CD14-positive monocyte (primary cell): ENCODE data around the gene CHRDL2. TPM values are rescaled to one million over a fixed set of nuclear protein-coding genes. Genes with fewer than 3 reads are reported as not detected.

ENCODE experiments used
- DNase-seq, 3 donors: peaks; one replicate each; pipeline ENCODE4 v3.0.0-alpha.2; 2011 to 2022
- H2AFZ ChIP-seq: 2 replicates; pipeline ENCODE4 v1.6.0; 2012; ENCODE audit warnings: mild to moderate bottlenecking, low read depth, low read length, inconsistent platforms; ENCODE audit not compliant: insufficient read depth, poor library complexity, severe bottlenecking
- H3K27ac ChIP-seq, 2 donors: 1 replicate in 1 of 2; 2 replicates in 1 of 2; pipeline ENCODE4 v1.5.1; 2012 to 2013; ENCODE audit warnings: low read length in 2 of 2, control low read depth in 1 of 2, inconsistent platforms in 1 of 2, low read depth in 1 of 2, mild to moderate bottlenecking in 1 of 2
- H3K27me3 ChIP-seq, 2 donors: one replicate each; pipeline versions ENCODE4 v1.6.0 to v1.6.1; 2011 to 2013; ENCODE audit warnings: low read length in 2 of 2; ENCODE audit not compliant: control insufficient read depth in 2 of 2, insufficient read depth in 2 of 2
- H3K36me3 ChIP-seq, 2 donors: replicated peaks in 1 of 2; 1 replicate in 1 of 2; 2 replicates in 1 of 2; pipeline versions ENCODE4 v1.5.1 to v1.6.1; 2012 to 2013; ENCODE audit warnings: low read length in 2 of 2, control low read depth in 1 of 2, inconsistent platforms in 1 of 2, mild to moderate bottlenecking in 1 of 2; ENCODE audit not compliant: insufficient read depth in 2 of 2, control insufficient read depth in 1 of 2
- H3K4me1 ChIP-seq, 2 donors: 1 replicate in 1 of 2; 2 replicates in 1 of 2; pipeline versions ENCODE4 v1.5.1 to v1.6.1; 2012 to 2013; ENCODE audit warnings: low read length in 2 of 2, control low read depth in 1 of 2, inconsistent platforms in 1 of 2, mild to moderate bottlenecking in 1 of 2, moderate library complexity in 1 of 2; ENCODE audit not compliant: insufficient read depth in 2 of 2, control insufficient read depth in 1 of 2
- H3K4me2 ChIP-seq: replicated peaks from 2 replicates; pipeline ENCODE3; 2012; ENCODE audit warnings: low read length, moderate library complexity, mild to moderate bottlenecking; ENCODE audit not compliant: poor library complexity, severe bottlenecking; ENCODE audit errors: extremely low read depth
- H3K4me3 ChIP-seq, 3 experiments: fragments of 200-600 bp in 1 of 3; sonication (generic) in 1 of 3; replicated peaks in 1 of 3; 1 replicate in 2 of 3; 2 replicates in 1 of 3; pipeline ENCODE4 v1.5.1; 2011 to 2013; ENCODE audit warnings: low read length in 3 of 3, mild to moderate bottlenecking in 3 of 3, control low read depth in 2 of 3, low read depth in 2 of 3, inconsistent platforms in 1 of 3, moderate library complexity in 1 of 3
- H3K79me2 ChIP-seq: 2 replicates; pipeline ENCODE4 v1.6.0; 2012; ENCODE audit warnings: mild to moderate bottlenecking, control low read depth, inconsistent platforms, low read length, moderate library complexity; ENCODE audit not compliant: insufficient read depth
- H3K9ac ChIP-seq: 2 replicates; pipeline ENCODE4 v1.6.0; 2017; ENCODE audit warnings: low read length, mild to moderate bottlenecking; ENCODE audit not compliant: insufficient read depth, poor library complexity, severe bottlenecking
- H3K9me3 ChIP-seq, 2 donors: replicated peaks in 1 of 2; 1 replicate in 1 of 2; 2 replicates in 1 of 2; pipeline versions ENCODE4 v1.5.1 to v1.6.1; 2012 to 2013; ENCODE audit warnings: low read length in 2 of 2, control low read depth in 1 of 2; ENCODE audit not compliant: control insufficient read depth in 1 of 2, insufficient read depth in 1 of 2
- H4K20me1 ChIP-seq: 2 replicates; pipeline ENCODE4 v1.6.0; 2012; ENCODE audit warnings: mild to moderate bottlenecking, low read length, control low read depth, moderate library complexity; ENCODE audit not compliant: insufficient read depth
- H3K27ac Mint-ChIP-seq, 7 donors: one replicate each; pipeline ENCODE4 v1.8.0; 2020; ENCODE audit warnings: mild to moderate bottlenecking in 7 of 7, mixed read lengths in 7 of 7, moderate library complexity in 6 of 7, inconsistent platforms in 2 of 7
- H3K27me3 Mint-ChIP-seq, 3 donors: one replicate each; pipeline ENCODE4 v1.8.0; 2021 to 2022; ENCODE audit warnings: low read depth in 3 of 3, mild to moderate bottlenecking in 3 of 3, mixed read lengths in 3 of 3, moderate library complexity in 3 of 3, inconsistent platforms in 1 of 3
- H3K36me3 Mint-ChIP-seq, 2 donors: one replicate each; pipeline ENCODE4 v1.8.0; 2020; ENCODE audit warnings: mixed read lengths in 2 of 2, inconsistent platforms in 1 of 2, mild to moderate bottlenecking in 1 of 2
- H3K4me1 Mint-ChIP-seq: one replicate; pipeline ENCODE4 v1.8.0; 2020; ENCODE audit warnings: mild to moderate bottlenecking, mixed read lengths
- H3K4me3 Mint-ChIP-seq, 2 donors: one replicate each; pipeline ENCODE4 v1.8.0; 2020; ENCODE audit warnings: mild to moderate bottlenecking in 2 of 2, mixed read lengths in 2 of 2, moderate library complexity in 1 of 2
- H3K9me3 Mint-ChIP-seq, 7 donors: one replicate each; pipeline ENCODE4 v1.8.0; 2020 to 2022; ENCODE audit warnings: mixed read lengths in 7 of 7, mild to moderate bottlenecking in 6 of 7, moderate library complexity in 6 of 7, inconsistent platforms in 2 of 7
- WGBS: methylation state at CpG from one replicate; pipeline ENCODE4 v1.1.5; 2013; ENCODE audit warnings: missing lambda C conversion rate; ENCODE audit not compliant: insufficient coverage; 5-methylcytosine and 5-hydroxymethylcytosine counted together
- intact Hi-C, 2 donors: fragments of 100-400 bp; cut with micrococcal nuclease; formaldehyde crosslinking; loops; one replicate each; pipeline versions ENCODE4 v1.15.0 to v1.15.1; 2023
- polyA plus RNA-seq, 3 donors: library from polyadenylated mRNA; depleted of rRNA in 1 of 3; unstranded in 2 of 3; stranded (reverse) in 1 of 3; fragments of 300-500 nt in 2 of 3; fragments of >200 nt in 1 of 3; fragmentation: Illumina TruSeq in 2 of 3; gene quantifications; 1 replicate in 2 of 3; 2 replicates in 1 of 3; pipeline ENCODE4 v1.2.3, GENCODE V29; 2012 to 2021
- TF ChIP-seq, protein P1 (sequence below): fragments of 200-600 bp; IDR thresholded peaks from one replicate; pipeline ENCODE4 v1.8.0; 2022; ENCODE audit warnings: antibody characterized with exemption, mild to moderate bottlenecking

Gene CHRDL2
- polyA plus RNA-seq, 3 donors, result not detected

DNA sequence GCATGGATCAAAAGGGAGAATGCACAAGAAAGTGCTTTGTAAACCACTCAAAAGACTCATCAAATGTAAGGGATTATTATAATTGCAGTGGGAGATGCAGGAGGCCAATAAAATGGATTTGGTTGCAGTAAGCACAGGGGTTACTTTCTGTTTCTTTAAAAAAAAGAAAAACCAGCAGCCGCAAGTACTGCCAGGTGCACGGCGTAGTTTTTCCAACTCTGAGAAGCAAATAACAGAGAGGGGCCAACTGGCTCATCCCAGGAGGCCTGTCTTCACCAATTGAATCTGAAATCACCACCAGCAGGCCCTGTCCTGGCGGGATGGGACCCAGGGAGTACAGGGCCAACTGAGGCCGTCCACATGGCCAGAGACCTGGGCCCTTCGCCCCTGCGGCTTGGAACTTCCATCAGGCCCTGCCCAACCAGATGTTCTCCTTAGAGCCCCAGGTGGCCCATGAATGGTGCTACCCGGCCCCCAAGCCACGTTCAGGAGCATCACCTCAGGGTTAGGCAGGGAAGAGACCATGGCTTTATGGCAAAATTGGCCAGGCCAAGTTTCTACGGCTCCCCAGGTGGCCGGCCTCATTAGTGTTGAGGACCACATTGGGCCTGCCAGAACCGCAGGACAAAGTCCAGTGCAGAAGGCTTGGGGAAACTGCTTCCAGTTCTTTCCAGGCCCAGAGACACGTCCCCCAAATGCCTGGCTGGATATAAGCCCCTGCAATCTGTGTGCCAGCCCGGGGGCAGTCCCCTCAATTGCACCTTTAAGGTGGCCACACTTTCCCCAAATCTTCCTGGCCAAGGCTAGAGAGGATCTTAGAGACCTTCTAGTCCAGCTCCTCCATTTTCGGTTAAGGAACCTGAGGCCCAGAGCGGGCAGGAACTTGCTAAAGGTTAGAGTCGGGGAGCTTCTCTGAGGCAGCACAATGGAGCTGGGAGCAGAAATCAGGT, 61.7 kb downstream of the CHRDL2 start:
- no peak for DNase-seq
- no peaks in the 10 kb centered on the region for H4K20me1 ChIP-seq
- H3K27me3 Mint-ChIP-seq, result no peaks in the 10 kb centered on the region
- peaks cover 0 to 5% (median 0%) of the 10 kb centered on the region in 7 donors for H3K9me3 Mint-ChIP-seq
- intact Hi-C loops, result no loop called here
- no peak overlapping the region for H3K4me3 Mint-ChIP-seq
- 96% methylated on average over 17 of the region's 17 CpGs for WGBS
- no peak overlapping the region for H3K27ac Mint-ChIP-seq
- peaks cover 0 to 4% of the 10 kb centered on the region in 2 donors for H3K4me1 ChIP-seq
- no peak overlapping the region for H3K4me3 ChIP-seq
- H3K79me2 ChIP-seq, result no peaks in the 10 kb centered on the region
- H3K9me3 ChIP-seq, result no peaks in the 10 kb centered on the region
- no peaks in the 10 kb centered on the region for H3K27me3 ChIP-seq
- no peak overlapping the region for H3K27ac ChIP-seq
- H3K36me3 ChIP-seq, result no peaks in the 10 kb centered on the region
- peaks cover 8% of the 10 kb centered on the region for H3K4me1 Mint-ChIP-seq
- no peak overlapping the region for H2AFZ ChIP-seq
- H3K9ac ChIP-seq, result no peak overlapping the region
- peaks cover 0 to 4% of the 10 kb centered on the region in 2 donors for H3K36me3 Mint-ChIP-seq
- TF ChIP-seq, protein P1, sequence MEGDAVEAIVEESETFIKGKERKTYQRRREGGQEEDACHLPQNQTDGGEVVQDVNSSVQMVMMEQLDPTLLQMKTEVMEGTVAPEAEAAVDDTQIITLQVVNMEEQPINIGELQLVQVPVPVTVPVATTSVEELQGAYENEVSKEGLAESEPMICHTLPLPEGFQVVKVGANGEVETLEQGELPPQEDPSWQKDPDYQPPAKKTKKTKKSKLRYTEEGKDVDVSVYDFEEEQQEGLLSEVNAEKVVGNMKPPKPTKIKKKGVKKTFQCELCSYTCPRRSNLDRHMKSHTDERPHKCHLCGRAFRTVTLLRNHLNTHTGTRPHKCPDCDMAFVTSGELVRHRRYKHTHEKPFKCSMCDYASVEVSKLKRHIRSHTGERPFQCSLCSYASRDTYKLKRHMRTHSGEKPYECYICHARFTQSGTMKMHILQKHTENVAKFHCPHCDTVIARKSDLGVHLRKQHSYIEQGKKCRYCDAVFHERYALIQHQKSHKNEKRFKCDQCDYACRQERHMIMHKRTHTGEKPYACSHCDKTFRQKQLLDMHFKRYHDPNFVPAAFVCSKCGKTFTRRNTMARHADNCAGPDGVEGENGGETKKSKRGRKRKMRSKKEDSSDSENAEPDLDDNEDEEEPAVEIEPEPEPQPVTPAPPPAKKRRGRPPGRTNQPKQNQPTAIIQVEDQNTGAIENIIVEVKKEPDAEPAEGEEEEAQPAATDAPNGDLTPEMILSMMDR, result no peak
- no peak overlapping the region for H3K4me2 ChIP-seq

DNA sequence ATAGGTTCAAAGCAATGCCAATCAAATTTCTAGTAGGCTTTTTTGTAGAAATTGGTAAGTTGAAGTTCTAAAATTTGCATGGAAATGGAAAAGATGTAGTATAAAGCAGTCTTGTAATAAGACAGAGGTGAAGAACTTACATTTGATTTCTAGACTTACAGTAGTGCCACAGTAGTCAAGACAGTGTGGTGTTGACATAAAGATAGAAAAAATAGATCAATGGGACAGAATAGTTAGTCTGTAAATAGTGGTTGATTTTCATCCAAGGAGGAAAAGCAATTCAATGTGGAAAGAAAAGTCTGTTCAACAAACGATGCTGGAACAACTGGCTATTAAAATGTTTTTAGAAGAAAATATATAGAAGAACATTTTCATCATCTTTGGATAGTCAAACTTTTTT, 67.9 kb downstream of the CHRDL2 start:
- Histone ChIP-seq H3K4me2 (no peak overlapping the region), H3K9me3 (peaks cover 0 to 7% of the 10 kb centered on the region in 2 donors), H3K9ac (no peak overlapping the region), H4K20me1 (no peaks in the 10 kb centered on the region), H3K4me1 (peaks cover 0 to 4% of the 10 kb centered on the region in 2 donors), H3K4me3 (no peak overlapping the region), H3K36me3 (peaks cover 0 to 18% of the 10 kb centered on the region in 2 donors), H2AFZ (no peak overlapping the region), H3K79me2 (no peaks in the 10 kb centered on the region), H3K27ac (no peak overlapping the region), H3K27me3 (no peaks in the 10 kb centered on the region)
- no peak overlapping the region for H3K27ac Mint-ChIP-seq
- H3K27me3 Mint-ChIP-seq, result no peaks in the 10 kb centered on the region
- peaks cover 8% of the 10 kb centered on the region for H3K4me1 Mint-ChIP-seq
- no peak for DNase-seq
- H3K9me3 Mint-ChIP-seq, result peaks cover 5 to 13% (median 11%) of the 10 kb centered on the region in 7 donors
- H3K36me3 Mint-ChIP-seq, result peaks cover 27 to 36% of the 10 kb centered on the region in 2 donors
- no CpG with 5 or more reads among the region's 1 CpG for WGBS
- TF ChIP-seq, protein P1, result no peak
- intact Hi-C loops, result no loop called here
- H3K4me3 Mint-ChIP-seq, result no peak overlapping the region
